ENCODE data around the gene ADGRE3. TPM values are rescaled to one million over a fixed set of nuclear protein-coding genes. Genes with fewer than 3 reads are reported as not detected.

Gene ADGRE3
- total and polyA plus RNA-seq, 2 of the 8 experiments (the other 6 are each of a cell fraction or from before 2014, with no cell fraction given): not detected

DNA sequence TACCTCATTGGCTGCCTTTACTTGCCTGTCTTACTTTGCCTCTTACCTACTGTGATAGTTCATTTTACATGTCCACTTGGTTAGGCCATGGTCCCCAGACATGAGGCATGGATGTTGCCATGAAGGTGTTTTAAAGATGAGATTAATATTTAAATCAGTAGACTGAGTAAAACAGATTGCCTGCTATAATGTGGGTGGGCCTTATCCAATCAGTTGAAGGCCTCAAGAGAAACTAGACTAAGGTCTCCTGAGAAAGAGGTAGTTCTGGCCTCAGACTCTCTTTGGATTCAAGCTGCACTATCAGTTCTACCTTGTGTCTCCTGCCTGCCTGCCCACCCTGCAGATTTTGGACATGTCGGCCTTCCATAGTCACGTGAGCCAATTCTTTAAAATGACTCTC lies 26.1 kb downstream of the ADGRE3 start:
- H2BK12ac ChIP-seq (ENCODE audit: low read depth, low read length): no peak overlapping the region
- 82% methylated on average over 2 of the region's 2 CpGs; no CpG with 5 or more reads in 1 of the 2 experiments for whole genome bisulfite sequencing, 2 experiments (ENCODE audit: extremely low coverage in 1 of 2, insufficient coverage in 1 of 2, insufficient read length in 1 of 2, insufficient replicate concordance in 2 of 2, low coverage in 1 of 2, low lambda C conversion rate in 2 of 2, missing lambda C conversion rate in 1 of 2)
- ChIA-PET POLR2A (ENCODE audit: partially characterized antibody) (no interaction called here), CTCF (ENCODE audit: partially characterized antibody) (no interaction called here)
- DNase-seq (ENCODE audit: low read depth in 1 of 2, low spot score in 2 of 2) (no peak), FAIRE-seq (no peak)
- no peaks in the 10 kb centered on the region for H3K36me3 ChIP-seq (ENCODE audit: control insufficient read depth in 2 of 4, insufficient read depth in 4 of 4, low read length in 3 of 4)
- no peak overlapping the region for H2AK5ac ChIP-seq (ENCODE audit: low read depth, low read length)
- H3K18ac ChIP-seq (ENCODE audit: extremely low read depth, low read length): no peak overlapping the region
- peaks cover 41 to 56% of the 10 kb centered on the region in 2 experiments for H3K9me3 ChIP-seq (ENCODE audit: insufficient read depth in 2 of 2, low read depth in 1 of 2, low read length in 1 of 2)
- no peak overlapping the region for H3K23ac ChIP-seq (ENCODE audit: insufficient read length)
- H3K79me2 ChIP-seq (ENCODE audit: control insufficient read depth in 1 of 2, insufficient read depth in 2 of 2, low read length in 2 of 2): no peaks in the 10 kb centered on the region
- no peak overlapping the region for H3K4ac ChIP-seq (replicated peaks; ENCODE audit: insufficient read length, low read depth, low read length)
- H4K8ac ChIP-seq (ENCODE audit: extremely low read depth, insufficient read depth, low read length): no peak overlapping the region
- H3K79me1 ChIP-seq (ENCODE audit: low read depth, low read length): no peaks in the 10 kb centered on the region
- no peak overlapping the region for H2BK5ac ChIP-seq (ENCODE audit: low read depth, low read length)
- no peaks in the 10 kb centered on the region for H3K4me1 ChIP-seq (replicated peaks in 1 of 4; ENCODE audit: control insufficient read depth in 3 of 4, insufficient read depth in 4 of 4, low read length in 3 of 4)
- TF ChIP-seq HDAC6 (IDR thresholded peaks at IDR 0.05; ENCODE audit: low read depth, low read length): no peak
- no peak for TF ChIP-seq TAF7 (optimal IDR thresholded peaks at IDR 0.05; ENCODE audit: borderline replicate concordance, low read depth, low read length)
- no peak for TF ChIP-seq CREB1 (IDR thresholded peaks at IDR 0.05)
- TF ChIP-seq CHD1 (IDR thresholded peaks at IDR 0.05; ENCODE audit: low read depth, low read length): no peak
- no peak for TF ChIP-seq CBX5 (IDR thresholded peaks at IDR 0.05; ENCODE audit: low read depth, low read length)
- no peak for TF ChIP-seq JUND (IDR thresholded peaks at IDR 0.05; ENCODE audit: low read length)
- TF ChIP-seq RXRA (IDR thresholded peaks at IDR 0.05; ENCODE audit: insufficient read depth, low read depth, low read length): no peak
- no peak for TF ChIP-seq BRCA1 (IDR thresholded peaks at IDR 0.05; ENCODE audit: low read depth, low read length)
- no peak for TF ChIP-seq JUN (IDR thresholded peaks at IDR 0.05; ENCODE audit: low read depth, low read length)
- TF ChIP-seq NRF1 (IDR thresholded peaks at IDR 0.05; ENCODE audit: low read depth, low read length): no peak
- TF ChIP-seq, protein P1, sequence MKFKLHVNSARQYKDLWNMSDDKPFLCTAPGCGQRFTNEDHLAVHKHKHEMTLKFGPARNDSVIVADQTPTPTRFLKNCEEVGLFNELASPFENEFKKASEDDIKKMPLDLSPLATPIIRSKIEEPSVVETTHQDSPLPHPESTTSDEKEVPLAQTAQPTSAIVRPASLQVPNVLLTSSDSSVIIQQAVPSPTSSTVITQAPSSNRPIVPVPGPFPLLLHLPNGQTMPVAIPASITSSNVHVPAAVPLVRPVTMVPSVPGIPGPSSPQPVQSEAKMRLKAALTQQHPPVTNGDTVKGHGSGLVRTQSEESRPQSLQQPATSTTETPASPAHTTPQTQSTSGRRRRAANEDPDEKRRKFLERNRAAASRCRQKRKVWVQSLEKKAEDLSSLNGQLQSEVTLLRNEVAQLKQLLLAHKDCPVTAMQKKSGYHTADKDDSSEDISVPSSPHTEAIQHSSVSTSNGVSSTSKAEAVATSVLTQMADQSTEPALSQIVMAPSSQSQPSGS (IDR thresholded peaks at IDR 0.05; ENCODE audit: low read length): no peak
- H3K14ac ChIP-seq (ENCODE audit: insufficient read length): no peak overlapping the region
- H3K9ac ChIP-seq (replicated peaks in 1 of 4; ENCODE audit: extremely low read depth in 1 of 4, low read depth in 3 of 4, low read length in 3 of 4): no peak overlapping the region
- no peak overlapping the region for H4K91ac ChIP-seq (replicated peaks; ENCODE audit: insufficient read length, low read length)
- H2BK120ac ChIP-seq (replicated peaks; ENCODE audit: low read depth, low read length): no peak overlapping the region
- H3K23me2 ChIP-seq (ENCODE audit: low read depth, low read length): peaks cover 3% of the 10 kb centered on the region; the same call in 1 of the 2 replicates
- no peak overlapping the region for H3K56ac ChIP-seq (replicated peaks; ENCODE audit: insufficient read length, low read depth, low read length)
- H3K27ac ChIP-seq (ENCODE audit: low read depth, low read length): no peak overlapping the region
- H4K5ac ChIP-seq (ENCODE audit: insufficient read length, low read depth, low read length): no peak overlapping the region
- no peak overlapping the region for H2BK20ac ChIP-seq (ENCODE audit: low read length)
- no peak overlapping the region for H2BK15ac ChIP-seq (ENCODE audit: low read length)
- no peaks in the 10 kb centered on the region for H4K20me1 ChIP-seq (replicated peaks in 1 of 2; ENCODE audit: control insufficient read depth in 1 of 2, insufficient read depth in 2 of 2, low read length in 2 of 2)
- H2AFZ ChIP-seq (ENCODE audit: low read length): no peak overlapping the region
- H3K4me2 ChIP-seq (ENCODE audit: insufficient read depth in 1 of 2, low read depth in 2 of 2, low read length in 2 of 2): no peak overlapping the region
- H3K4me3 ChIP-seq (ENCODE audit: extremely low read depth in 1 of 4, insufficient read depth in 2 of 4, low read depth in 3 of 4, low read length in 4 of 4): no peak overlapping the region
- no peaks in the 10 kb centered on the region for H3K27me3 ChIP-seq (replicated peaks in 1 of 4; ENCODE audit: control insufficient read depth in 3 of 4, extremely low read depth in 1 of 4, insufficient read depth in 3 of 4, low read length in 3 of 4)
